NCI-H526 (cell line): ENCODE results near the gene NEAT1.

Source experiments
- DNase-seq, 2 experiments: peaks; one replicate each; lab custom pipeline; 2025; lab: John Stamatoyannopoulos, UW

The NEAT1 gene

DNA sequence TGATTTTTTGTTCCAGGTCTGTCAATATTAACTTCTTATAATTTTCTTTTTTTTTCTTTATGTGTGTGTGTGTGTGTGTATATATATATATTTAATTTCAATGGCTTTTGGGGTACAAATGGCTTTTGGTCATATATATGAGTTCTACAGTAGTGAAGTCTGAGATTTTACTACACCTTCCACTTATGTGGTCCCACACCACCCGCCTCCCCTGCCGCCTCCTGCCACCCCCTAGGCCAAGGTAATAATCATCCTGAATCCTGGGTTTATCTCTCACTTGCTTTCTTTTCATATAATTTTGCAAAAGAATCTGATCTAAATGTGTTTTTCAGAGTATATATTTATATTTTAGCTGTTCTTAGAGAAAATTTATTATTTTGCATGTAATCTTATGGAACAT, 11.1 kb downstream of the NEAT1 start:
- no peak for DNase-seq

DNA sequence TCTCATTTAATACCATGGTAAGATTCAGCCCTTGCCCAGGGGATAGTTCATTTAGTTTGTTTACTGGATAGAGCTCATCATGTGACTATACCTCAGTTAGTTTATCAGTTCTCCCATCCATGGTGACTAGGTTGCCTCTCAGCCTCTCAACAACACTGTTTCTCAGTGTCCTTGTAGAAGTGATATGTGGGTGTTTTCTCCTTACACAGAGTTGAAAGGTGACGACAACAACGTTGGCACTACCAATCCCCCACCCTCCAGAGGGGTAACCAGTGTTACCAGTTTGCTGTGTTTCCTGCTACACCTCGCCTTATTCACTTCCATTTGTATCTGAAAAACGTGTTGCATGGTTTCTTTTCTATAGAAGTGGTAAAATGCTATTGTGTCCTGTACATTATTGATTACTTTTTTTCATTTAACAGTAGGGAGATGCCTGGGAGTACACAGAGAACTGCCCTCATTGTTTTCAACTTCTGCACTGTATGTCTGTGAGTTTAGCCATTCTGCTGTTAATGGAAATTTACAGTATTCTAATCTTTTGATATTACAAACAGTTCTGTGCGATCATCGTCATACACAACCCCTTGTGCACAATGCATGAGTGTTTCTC, 11.6 kb downstream of the NEAT1 start:
- no peak for DNase-seq

DNA sequence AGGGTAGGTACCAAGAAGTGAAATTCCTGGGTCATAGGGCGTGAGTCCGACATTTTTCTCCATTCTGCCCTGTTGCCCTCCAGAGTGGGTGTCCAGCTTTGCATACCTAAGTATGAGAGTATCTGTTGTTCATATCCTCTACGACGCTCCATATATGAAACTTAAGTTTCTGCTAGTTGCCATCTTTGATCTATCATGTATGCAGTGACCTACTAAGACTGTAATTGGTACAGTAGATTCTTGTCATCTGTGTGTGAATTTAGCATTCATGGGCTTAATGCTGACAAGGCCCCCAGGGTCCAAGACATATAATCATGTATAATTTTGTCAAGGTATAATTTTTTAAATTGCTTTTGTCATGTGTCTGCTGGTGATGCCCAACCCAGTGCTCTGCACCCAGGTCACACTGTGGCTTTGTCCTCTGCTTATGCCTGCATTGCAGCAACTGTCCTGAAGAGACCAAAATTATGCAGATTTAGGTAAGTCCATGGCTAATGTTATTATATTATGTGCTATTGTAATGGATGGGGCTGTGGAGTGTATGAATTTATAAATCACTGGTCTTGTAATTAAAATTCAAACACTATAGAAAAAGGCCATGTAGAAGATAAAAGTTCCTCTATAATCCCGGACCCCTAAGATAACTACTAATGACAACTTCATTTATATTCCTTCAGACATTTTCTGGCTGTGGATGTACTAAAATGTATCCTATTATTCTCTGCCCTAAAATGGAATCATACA, 12.2 kb downstream of the NEAT1 start:
- DNase-seq = no peak

DNA sequence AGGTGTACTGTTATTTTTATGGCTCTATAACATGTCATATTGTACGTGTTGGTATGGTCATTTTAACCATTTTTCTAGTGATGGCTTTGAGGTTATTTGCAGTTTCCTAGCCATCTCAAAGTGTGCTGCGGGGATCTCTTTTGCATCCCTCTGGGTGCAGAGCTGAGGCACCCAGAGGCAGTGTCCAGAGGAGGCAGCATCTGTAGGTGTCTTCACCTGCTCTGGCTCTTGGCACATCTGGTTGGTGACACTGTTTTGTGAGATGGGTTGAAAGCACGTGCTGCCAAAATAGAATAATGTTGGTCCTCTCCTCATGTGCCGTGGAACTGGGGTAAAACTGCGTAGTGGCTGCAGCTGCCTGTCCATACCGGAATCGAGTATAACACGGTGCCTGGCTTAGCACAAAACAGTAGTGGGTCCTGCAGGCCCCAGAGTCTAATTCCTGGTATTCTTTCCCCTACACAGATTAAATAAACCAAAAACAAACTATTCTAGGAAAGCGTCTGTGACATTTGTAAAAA, 12.9 kb downstream of the NEAT1 start:
- DNase-seq = no peak

DNA sequence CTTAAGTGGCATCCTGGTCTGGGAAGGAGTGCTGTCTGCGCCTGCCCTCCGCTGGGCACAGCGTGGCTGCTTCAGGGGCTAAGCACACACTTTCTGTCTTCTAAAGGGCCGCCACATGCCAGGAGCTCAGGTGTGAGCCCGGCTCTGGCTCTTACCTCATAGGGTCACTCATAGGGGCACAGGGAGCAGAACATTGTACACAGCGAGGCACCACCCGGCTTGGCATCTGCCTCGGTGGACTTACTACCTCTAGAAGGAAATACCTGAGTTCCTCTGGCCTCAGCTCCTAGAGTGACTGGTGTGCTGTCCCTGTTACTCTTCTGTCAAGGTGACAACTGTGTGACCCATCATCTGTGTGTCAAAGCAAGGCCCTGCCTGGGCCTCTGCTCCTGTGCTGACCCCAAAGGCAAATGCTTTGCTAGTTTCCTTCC, 13.4 kb downstream of the NEAT1 start:
- no peak for DNase-seq

DNA sequence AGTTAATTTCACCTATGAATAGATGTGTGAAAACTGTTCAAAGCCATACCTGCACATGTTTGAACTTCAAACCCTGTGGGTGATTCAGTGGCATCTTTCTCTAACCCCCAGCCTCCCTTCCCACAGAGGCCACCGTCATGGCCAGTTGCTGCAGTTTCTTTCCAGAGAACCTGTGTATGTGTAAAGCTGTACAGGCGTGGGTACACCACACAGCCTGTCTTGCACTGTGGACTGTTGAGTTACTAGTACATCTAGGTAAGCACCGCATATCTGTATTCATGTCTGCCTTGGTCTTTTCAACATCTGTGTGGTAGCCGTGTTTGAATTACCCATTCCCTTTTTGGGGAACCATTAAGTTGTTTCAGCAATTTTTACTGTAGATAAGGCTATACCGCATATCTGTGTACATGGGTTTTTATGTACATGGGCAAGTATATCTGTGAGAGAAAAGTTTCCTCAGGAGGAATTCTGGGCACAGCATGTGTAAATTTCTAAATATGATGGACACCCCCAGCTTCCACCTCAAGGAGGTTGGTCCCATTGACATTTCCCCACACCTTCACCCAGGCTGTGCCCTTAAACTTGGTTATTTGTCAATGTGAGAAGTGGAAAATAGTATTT, 13.9 kb downstream of the NEAT1 start:
- no peak for DNase-seq

DNA sequence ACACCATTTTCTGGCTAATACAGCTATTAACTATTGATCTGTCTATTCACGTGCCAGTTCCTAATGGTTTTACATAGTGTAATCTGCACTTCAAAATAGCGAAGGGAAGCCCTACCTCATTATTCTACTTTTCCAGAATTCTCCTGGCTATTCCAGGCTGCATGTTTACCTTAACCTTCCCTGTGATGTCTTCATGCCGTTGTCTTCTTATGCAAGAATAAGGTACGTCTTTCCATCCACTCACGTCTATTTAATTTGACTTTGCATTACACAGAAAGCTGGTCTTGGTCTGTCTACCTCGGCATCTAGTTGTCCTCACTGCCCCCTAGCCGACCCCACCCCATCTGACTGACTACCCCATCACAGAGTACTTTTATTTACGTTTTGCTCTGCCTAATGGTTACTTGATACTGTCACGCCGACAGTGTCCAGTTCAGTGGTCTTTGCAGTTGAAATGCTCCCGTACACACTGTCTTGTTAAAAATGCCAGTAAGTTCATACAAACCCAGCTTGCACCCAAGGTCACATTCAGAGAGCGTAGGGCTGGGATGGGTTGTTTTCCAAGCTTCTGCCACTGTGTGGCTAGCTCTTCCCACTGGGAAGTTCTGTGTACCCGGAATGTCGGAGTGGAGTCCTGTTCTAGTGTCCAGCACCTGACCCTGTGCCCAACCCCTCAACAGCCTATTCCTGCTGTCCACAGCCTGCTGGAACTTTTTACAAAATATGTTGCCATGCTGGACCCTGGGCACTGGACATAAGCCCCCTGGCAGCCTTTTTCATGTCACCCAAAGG, 15.0 kb downstream of the NEAT1 start:
- DNase-seq = no peak

DNA sequence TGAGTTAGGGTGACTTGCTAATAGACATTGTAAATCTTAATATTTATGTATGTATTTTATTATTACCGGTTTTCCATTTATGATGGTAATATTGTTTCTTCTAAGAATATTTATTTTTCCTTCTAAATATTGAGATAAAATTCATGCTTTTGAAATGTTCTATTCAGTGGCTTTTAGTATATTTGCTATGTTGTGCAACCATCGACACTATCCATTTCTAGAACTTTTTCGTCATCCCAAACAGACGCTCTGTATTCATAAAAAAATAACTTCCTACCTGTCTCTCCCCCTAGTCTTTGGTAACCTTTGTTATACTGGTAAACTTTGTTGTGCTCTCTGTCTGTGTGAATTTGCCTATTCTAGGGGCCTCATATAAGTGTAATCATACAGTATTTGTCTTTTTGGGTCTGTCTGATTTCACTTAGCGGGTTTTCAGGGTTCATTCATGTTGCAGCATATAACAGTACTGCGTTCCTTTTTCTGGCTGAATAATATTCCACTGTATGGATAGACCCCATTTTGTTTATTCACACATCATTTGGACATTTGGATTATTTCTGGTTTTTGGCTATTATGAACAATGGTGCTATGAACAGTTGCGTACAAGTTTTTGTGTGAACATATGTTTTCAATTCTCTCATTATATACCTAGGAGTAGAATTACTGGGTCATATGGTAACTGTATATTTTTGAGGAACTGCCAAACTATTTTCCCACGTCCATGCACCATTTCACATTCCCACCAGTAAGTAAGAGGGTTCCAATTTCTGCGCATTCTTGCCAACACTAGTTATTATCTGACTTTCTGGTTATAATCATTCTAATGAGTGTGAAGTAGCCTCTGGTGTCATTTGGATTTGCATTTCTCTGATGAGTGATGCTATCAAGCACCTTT, 15.9 kb downstream of the NEAT1 start:
- DNase-seq = no peak

DNA sequence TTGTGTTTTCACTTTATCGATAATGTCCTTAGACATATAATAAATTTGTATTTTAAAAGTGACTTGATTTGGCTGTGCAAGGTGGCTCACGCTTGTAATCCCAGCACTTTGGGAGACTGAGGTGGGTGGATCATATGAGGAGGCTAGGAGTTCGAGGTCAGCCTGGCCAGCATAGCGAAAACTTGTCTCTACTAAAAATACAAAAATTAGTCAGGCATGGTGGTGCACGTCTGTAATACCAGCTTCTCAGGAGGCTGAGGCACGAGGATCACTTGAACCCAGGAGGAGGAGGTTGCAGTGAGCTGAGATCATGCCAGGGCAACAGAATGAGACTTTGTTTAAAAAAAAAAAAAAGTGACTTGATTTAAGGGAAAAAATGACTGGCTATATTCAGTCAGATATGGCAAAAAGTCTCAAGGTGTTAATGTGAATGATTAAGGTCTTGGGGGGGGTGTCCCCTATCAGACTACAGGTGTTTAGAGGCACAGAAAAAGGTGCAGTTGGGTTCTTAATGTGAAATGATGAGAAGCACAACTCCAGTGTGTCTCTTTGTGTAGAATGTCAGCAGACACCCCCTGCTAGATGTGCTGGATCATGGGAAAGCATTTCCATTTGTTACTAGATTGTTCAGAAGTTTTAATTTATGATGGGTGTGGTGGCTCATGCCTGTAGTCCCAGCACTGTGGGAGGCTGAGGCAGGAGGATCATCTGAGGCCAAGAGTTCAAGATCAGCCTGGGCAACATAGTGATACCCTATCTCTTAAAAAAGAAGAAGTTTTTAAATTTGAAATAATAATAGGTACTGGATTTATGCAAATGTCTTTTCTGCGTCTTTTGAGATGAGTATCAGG, 17.0 kb downstream of the NEAT1 start:
- DNase-seq = no peak

DNA sequence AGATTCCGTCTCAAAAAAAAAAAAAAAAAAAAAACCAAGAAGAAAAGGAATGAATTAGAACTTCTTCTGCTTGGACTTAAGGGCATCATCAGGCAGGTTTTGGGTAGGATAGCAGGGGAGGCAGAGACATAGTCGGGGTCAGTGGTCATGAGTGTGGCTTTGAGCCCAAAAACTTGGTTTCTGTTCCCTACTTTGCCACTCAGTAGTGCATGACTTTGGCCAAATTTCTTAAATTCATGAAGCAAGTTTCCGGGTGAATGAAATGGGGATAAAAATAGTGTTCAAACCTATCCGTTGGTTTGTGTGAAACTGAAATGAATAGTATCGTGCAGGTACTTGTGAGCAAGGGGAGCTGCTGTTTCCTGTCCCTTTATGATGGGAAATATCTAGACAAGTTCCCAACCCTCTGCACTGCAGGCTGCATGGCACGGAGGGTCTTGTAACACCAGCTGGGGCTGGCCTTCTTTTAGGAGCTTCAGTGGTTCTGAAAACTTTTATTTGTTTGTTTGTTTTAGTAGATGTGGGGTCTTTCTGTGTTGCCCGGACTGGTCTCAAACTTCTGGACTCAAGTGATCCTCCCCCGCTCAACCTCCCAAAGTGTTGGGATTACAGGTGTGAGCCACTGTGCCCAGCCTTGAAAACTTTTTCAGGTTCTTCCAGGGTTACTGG, 18.4 kb downstream of the NEAT1 start:
- no peak for DNase-seq

DNA sequence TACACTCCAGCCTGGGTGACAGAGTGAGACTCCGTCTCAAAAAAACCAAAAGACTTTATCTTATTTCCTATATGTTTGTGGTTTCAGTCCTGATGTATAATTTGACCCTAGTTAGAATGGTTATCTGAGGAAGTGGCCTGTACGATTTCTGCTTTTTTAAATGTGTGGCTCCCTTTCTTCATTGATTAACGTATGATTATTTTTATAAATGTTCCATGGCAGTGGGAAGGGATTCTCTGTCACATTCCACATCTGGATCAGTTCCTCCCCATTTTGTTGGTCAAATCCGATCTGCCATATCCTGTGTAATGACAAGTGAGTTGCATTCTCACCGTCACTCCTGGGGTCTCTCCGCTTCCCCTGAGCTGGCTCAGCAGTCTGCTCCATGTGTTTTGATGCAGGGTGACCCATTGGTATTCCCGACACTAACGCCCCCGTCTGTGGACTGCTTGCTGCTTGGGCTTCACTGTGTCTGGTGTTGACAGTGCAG, 20.3 kb downstream of the NEAT1 start:
- DNase-seq = no peak

DNA sequence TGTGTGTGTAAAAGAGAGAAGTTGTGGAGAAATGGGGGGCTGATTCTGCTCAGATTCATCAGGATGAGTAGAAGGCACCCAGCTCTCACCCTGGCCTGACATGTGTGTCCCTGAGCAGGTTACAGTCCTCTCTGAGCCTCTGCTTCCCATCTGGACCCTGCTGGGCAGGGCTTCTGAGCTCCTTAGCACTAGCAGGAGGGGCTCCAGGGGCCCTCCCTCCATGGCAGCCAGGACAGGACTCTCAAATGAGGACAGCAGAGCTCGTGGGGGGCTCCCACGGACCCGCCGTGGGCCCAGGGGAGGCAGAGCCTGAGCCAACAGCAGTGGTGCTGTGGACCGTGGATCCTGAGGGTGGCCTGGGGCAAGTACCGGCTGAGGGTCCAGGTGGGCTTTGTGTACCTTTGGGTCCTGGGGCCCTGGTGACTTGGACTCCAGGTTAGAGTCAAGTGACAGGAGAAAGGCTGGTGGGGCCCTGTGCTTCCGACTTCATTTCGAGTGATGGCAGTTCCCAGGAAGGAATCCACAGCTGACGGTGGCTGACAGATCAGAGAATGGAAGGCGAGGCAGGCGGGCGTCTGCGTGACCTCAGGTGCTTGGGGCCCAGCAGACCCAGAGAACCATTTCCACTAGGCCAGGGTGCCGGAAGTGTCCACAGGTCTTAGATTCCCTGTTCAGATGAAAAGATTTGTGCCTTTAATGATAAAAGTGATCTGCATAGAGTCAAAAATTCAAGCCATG, 21.9 kb downstream of the NEAT1 start:
- DNase-seq = no peak

DNA sequence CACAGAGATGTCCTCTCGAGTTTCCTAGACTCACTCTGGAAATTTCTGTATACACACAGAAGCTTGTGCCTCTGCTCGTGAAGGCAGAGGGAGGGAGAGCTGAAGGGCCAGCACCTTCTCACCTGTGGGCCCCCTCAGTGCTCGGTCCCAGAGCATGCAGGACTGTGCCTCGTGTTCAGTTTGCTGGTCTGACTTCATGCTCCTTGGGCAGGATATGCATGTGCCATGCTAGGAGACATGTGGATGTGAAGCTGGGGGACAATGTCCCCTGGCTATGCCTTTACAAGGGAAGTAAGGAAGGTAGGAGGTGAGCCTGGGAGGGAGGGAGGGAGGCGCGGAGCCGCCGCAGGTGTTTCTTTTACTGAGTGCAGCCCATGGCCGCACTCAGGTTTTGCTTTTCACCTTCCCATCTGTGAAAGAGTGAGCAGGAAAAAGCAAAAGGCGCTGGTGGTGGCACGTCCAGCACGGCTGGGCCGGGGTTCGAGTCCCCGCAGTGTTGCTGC, 22.6 kb downstream of the NEAT1 start:
- DNase-seq = peak in 1 of 2 experiments; percentile 53

DNA sequence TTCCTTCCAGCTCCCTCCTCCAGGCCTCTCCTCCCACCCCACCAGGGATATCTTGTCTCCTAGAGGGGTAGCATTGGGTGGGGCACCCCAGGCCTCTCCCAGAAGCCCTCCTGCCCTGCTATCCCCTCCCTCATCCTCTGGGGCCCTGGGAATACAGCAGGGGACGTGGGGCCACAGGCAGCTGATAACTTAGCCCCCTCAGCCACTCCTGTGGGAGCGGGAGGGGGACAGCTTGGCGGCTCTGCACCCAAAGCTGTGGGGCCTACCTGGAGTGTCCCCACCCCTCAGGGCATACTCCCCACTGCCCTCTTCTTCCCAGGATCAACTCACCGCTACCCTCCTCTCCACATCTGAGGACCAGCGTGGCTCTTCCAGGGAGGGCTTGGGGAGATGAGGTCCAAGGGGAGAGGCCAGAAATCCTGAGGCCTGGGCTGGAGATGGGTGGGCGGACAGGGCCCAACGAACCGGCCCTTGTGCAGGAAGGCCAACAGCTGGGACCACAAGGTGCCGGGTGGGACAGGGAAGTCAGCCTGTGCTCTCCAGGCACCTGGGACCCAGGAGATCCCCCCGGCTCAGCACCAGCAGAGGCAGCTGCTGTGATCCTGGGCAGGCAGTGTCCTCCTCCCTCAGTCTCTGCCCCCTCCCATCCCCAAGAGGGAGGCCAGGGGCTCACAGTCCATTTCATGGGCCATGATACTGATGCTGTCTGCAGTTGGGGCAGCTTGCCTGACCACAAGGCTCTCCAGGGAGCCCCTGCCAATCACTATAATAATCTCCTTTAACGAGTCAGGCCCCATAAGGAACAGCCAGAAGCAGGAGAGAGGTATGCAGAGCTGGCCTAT, 23.2 kb downstream of the NEAT1 start:
- no peak for DNase-seq

DNA sequence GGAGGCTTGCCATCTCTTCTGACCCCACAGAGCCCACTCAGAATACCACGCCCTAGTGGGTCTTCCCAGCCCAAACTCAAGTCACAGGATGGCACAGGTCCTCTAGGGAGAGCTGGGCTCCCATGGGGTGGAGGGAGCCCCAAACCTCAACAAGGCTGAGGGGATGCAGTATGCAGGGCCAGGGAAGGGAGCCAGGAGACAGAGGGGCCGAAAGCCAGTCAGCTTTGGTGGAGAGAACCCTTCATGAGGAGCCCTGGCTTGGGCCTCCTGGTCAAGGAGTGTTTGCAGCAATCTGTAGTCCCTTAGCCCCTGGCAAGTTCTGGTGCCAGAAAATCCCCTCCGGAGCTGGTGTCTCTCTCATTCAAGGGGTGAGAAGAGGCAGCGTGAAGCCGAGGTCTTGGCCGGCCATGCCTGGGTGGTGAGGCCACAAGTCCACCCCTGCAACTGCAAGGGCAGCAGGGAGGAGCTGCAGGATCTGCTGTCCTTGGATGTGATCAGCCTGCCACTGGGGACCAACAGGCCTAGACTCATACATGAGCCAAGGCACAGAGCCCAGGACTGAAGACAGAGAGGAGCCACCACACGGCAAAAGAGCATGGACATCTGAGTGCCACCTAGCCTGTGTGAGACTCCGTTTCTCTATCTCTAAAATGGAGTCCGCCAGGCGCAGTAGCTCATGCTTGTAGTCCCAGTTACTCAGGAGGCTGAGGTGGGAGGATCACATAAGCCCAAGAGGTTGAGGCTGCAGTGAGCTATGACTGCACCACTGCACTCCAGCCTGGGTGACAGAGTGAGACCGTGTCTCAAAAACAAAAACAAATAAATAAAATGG, 24.1 kb downstream of the NEAT1 start:
- DNase-seq = no peak

DNA sequence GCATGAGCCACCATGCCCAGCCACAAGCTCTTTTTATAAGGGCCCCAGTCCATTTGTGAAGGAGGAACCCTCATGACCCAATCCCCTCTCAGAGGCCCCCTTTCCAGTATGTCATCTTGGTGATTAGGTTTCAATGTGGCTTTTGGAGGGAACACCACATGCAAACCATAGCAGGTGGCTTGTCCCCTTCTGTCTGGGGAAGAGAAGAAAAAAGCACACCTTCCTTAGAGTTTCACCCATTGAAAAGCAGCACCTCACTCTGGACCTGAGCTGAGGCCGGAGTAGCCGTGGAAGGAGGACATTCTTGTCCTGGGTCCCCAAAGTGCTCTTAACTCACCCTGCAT, 25.4 kb downstream of the NEAT1 start:
- no peak for DNase-seq
